GM18867 (cell line): ENCODE data around the gene MSH3.
"Not testable (repeated sequence)": the region's sequence is repeated elsewhere in the genome, so short reads cannot be mapped to it uniquely, and the experiment has no call there.

ENCODE experiments used
- ATAC-seq: cut with Tn5 transposase; IDR thresholded peaks from one replicate; pipeline ENCODE4 v1.9.1; 2021; ENCODE audit warnings: mild to moderate bottlenecking, moderate library complexity; ENCODE audit not compliant: unreplicated experiment

The MSH3 gene

DNA sequence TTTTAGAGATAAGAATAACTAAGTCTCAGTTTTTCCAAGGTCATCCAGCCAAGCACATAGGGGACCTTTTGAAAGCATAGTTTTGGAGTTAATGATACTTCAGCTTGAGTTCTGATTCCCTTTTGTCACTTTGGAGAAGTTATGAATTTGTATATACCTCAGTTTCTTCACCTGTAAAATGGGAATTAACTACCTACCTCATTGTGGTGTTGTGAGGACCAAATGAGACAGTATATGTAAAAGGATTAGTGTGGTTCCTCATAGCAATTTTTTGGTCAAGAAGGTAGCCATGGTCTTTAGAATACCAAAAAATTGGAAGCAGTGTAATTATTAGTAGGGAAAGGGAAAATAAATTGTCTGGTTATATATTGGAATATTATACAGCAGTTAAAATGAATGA lies 98.0 kb downstream of the MSH3 start:
- ATAC-seq = no peak

GRCh38 chr5:80753712-80754111 lies 99.3 kb downstream of the MSH3 start:
- no peak for ATAC-seq

DNA sequence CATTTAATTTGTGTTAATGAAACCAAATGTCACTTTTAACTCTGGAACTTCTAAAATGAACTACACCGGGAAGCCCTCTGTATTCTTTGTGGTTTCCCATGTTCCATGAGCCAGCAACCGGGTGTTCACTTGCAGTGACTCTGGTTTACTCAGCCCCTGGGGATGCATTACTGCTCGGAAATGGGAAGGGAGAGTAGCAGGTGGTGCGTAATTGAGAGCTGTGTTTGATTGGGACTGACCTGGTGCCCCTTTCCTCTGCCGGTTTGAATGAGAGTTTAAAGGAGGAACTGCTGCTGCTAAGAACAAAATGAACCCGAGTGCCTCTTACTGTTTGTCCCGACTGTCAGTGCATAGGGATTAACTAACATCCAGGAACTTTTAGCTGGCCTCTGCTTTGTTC lies 100.4 kb downstream of the MSH3 start:
- peak; percentile 33 for ATAC-seq

- peak; percentile 98 for ATAC-seq
These were observed 101.2 kb downstream of the MSH3 start for GRCh38 chr5:80755626-80756025.

- ATAC-seq = no peak
These were observed 101.8 kb downstream of the MSH3 start for GRCh38 chr5:80756292-80756691.

DNA sequence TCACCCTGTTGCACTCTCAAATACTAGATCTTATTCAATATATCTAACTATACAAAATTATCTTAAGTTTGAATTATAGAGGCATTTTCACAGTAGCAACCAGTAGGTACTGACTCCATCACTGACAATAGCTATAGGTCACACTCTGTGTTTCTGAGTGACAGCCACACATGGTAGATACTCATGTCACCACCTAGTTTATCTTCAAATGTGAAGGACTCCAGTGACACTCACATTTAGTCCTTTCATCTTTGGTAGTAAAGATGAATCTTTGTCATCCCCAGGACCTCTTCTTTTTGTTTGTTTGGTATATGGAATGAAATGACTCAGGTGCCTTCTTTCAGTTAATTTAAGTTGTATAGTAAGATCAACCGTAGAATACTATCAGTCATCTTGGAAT lies 102.8 kb downstream of the MSH3 start:
- ATAC-seq = no peak

DNA sequence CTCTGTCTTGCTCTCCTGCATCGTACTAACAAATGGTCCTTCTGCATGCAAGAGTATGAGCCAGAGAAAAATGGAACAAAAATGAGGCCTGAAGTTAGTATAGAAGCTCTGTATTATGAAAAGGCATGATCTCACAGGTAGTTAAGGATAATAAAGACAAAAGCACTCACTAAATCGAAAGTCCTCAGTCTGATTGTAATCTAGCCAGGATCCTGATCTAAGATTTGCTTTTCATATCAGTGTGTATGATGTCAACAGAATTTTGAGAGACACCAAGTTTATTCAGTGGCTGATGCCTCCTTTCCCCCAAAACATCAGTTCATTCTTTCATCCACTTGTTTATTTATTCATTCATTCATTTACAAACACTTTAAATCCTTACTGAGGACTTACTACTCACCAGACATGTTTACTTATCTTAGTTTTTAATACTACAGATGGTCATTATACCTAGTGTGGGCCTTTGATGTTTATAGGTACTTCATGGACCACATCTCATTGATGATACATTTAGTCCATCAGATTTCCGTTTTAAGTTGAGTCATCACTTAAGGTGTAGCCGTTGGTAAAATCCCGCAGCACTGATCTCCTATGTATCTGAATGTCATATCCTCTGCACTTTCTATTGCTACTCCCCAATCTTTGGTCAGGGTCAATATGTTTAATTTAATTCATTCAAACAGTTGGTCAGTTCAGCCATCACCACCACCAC lies 105.6 kb downstream of the MSH3 start:
- no peak for ATAC-seq

- no peak for ATAC-seq
These were observed 106.2 kb downstream of the MSH3 start for GRCh38 chr5:80760680-80761079.

DNA sequence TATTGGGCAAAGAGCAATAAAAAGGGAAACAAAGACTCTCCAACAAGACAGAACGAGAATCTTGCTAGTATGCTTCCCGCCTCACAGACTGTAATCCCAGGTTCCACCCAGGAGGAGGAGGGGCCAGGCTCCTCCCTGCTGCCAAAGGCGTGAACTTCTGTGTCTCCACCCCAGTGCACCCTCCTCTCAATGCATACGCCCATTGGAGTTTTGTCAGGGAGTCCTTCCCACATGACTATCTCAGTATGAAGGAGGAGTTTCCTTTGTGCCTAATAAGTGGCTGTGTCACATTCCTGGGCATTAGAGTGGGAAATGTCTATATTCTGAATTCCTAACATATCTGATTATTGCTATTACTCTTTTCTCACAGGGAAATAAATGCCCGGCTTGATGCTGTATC lies 106.7 kb downstream of the MSH3 start:
- no peak for ATAC-seq

GRCh38 chr5:80761966-80762365 lies 107.5 kb downstream of the MSH3 start:
- no peak for ATAC-seq

DNA sequence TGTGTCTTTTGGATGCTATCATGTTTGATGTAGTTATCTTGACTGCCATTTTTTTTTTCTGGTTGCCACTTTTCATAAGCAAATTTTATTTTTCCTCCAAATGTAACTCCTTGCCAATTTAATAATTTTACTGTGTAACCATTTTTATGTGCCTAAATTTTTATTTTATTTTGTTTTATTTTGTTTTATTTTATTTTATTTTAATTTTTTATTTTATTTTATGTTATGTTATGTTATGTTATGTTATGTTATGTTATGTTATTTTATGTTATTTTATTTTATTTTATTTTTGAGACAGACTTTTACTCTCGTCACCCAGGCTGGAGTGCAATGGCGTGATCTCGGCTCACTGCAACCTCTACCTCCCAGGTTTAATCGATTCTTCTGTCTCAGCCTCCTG lies 108.1 kb downstream of the MSH3 start:
- no peak for ATAC-seq

- ATAC-seq = no peak
These were observed 108.8 kb downstream of the MSH3 start for GRCh38 chr5:80763211-80763610.

DNA sequence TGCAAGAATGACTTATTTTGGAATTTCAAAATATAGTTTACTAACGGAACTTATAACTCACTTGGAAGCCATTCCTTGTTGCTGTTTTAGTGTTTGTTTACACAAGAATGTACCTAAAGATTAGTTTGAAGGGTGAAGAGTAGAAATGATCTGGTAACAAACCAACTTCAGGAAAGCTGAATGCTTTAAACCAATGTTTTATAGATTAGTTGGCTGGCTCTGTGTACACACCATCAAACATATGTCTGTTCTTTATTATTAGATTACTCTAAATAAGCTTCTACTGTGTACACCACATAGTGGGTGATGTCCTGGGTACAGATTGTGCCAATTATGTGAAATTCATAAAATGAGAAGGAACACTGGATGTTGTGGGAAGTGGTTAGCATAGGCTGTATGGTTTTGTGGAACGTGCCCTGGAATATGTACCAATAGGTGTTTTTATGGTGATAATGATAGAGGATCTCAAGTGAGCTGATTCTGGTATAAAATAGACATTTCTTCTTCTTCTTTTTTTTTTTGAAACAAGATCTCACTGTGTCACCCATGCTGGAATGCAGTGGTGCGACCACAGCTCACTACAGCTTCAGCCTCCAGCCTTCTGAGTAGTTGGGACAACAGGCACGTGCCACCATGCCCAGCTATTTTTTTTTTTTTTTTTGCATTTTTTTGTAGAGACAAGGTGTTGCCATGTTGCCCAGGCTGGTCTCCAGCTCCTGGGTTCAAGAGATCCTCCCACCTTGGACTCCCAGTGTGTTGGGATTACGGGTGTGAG lies 109.6 kb downstream of the MSH3 start:
- no peak for ATAC-seq

- no peak for ATAC-seq
These were observed 110.3 kb downstream of the MSH3 start for GRCh38 chr5:80764786-80765185.

GRCh38 chr5:80777347-80778287 lies 123.2 kb downstream of the MSH3 start:
- no peak for ATAC-seq

- no peak for ATAC-seq
These were observed 125.6 kb downstream of the MSH3 start for GRCh38 chr5:80780024-80780423.

- ATAC-seq = no peak
These were observed 126.4 kb downstream of the MSH3 start for GRCh38 chr5:80780761-80781285.

GRCh38 chr5:80781356-80781755 lies 126.9 kb downstream of the MSH3 start:
- ATAC-seq = no peak

DNA sequence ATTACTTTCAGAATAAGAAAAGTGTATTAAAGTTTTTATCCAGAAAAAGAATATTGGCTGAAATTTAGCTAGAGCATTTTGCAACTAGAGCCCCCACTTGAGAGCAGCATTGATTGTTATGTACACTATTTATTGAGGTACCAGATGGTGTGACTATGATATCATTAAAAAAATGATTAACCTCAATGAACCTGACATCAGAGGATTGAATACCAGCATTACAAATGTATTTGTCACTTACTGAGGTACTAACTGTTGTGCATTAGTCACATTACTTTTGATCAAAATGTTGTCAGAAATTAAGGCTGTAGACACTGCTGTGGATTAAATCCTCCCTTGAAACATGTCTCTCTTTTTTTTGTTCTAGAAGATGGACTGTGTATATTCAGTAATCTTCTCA lies 128.2 kb downstream of the MSH3 start:
- no peak for ATAC-seq

GRCh38 chr5:80783751-80784150 lies 129.3 kb downstream of the MSH3 start:
- not testable (repeated sequence) for ATAC-seq

- no peak for ATAC-seq
These were observed 130.0 kb downstream of the MSH3 start for GRCh38 chr5:80784451-80784850.
